HepG2 (cell line): Measurements from ENCODE around the gene SEBOX. TPM values are rescaled to one million over a fixed set of nuclear protein-coding genes. Genes with fewer than 3 reads are reported as not detected.

Source experiments
- BCLAF1 ChIP-seq: fragments of 450-650 bp; IDR thresholded peaks from 2 replicates; pipeline ENCODE4 v1.6.1; 2017; ENCODE audit warnings: mild to moderate bottlenecking
- CBX1 ChIP-seq: IDR thresholded peaks from one replicate; pipeline ENCODE4 v1.6.1; 2016; ENCODE audit warnings: antibody characterized with exemption, low read depth
- HDAC1 ChIP-seq: sonication (generic); formaldehyde crosslinking; IDR thresholded peaks from 2 replicates; pipeline ENCODE4 v1.5.1; 2020; ENCODE audit warnings: mild to moderate bottlenecking, missing genetic modification reagents
- HNRNPUL1 ChIP-seq: fragments of 200-400 bp; formaldehyde crosslinking; IDR thresholded peaks from 2 replicates; pipeline ENCODE4 v1.6.1; 2017; ENCODE audit warnings: low read depth, mild to moderate bottlenecking, low read length, moderate library complexity
- NR2F1 ChIP-seq, 2 experiments: fragments of 450-650 bp in 1 of 2; formaldehyde crosslinking in 1 of 2; IDR thresholded peaks; 2 replicates each; pipeline versions ENCODE4 v1.5.0 to v1.6.1; 2016 to 2020; ENCODE audit warnings: mild to moderate bottlenecking in 1 of 2, missing compliant biosample characterization in 1 of 2, missing genetic modification reagents in 1 of 2, moderate library complexity in 1 of 2
- POLR2G ChIP-seq: fragments of 200-400 bp; formaldehyde crosslinking; IDR thresholded peaks from 2 replicates; pipeline ENCODE4 v1.6.1; 2018; ENCODE audit warnings: mild to moderate bottlenecking, low read depth, low read length, moderate library complexity
- SSRP1 ChIP-seq: IDR thresholded peaks from 2 replicates; pipeline ENCODE4 v1.6.1; 2016; ENCODE audit warnings: control low read depth
- TGIF2 ChIP-seq: IDR thresholded peaks from 2 replicates; pipeline ENCODE4 v1.6.1; 2016; ENCODE audit warnings: control low read depth, missing compliant biosample characterization
- TSC22D2 ChIP-seq: sonication (generic); formaldehyde crosslinking; IDR thresholded peaks from 2 replicates; pipeline ENCODE4 v1.5.1; 2020; ENCODE audit warnings: missing genetic modification reagents, mild to moderate bottlenecking, borderline replicate concordance
- ZKSCAN8 ChIP-seq: IDR thresholded peaks from 2 replicates; pipeline ENCODE4 v1.6.1; 2016; ENCODE audit warnings: borderline replicate concordance, missing genetic modification reagents, missing compliant biosample characterization
- ZNF121 ChIP-seq: sonication (generic); formaldehyde crosslinking; IDR thresholded peaks from 2 replicates; pipeline ENCODE4 v1.5.0; 2020; ENCODE audit warnings: mild to moderate bottlenecking, missing genetic modification reagents
- ZNF256 ChIP-seq: sonication (generic); formaldehyde crosslinking; conservative IDR thresholded peaks from 2 replicates; pipeline ENCODE4 v1.4.0; 2020; ENCODE audit warnings: missing genetic modification reagents
- ZNF362 ChIP-seq: sonication (generic); formaldehyde crosslinking; IDR thresholded peaks from 2 replicates; pipeline ENCODE4 v1.4.0; 2020; ENCODE audit warnings: missing genetic modification reagents, mild to moderate bottlenecking, borderline replicate concordance
- ZNF546 ChIP-seq: sonication (generic); formaldehyde crosslinking; conservative IDR thresholded peaks from 2 replicates; pipeline ENCODE4 v1.8.1; 2023; ENCODE audit warnings: mild to moderate bottlenecking, missing genetic modification reagents
- ZNF570 ChIP-seq: sonication (generic); formaldehyde crosslinking; IDR thresholded peaks from 2 replicates; pipeline ENCODE4 v1.4.0; 2020; ENCODE audit warnings: mild to moderate bottlenecking, missing genetic modification reagents, borderline replicate concordance
- ZNF720 ChIP-seq: sonication (generic); formaldehyde crosslinking; IDR thresholded peaks from 2 replicates; pipeline ENCODE4 v1.4.0; 2020; ENCODE audit warnings: missing genetic modification reagents
- polyA plus RNA-seq, 8 experiments: library from polyadenylated mRNA; depleted of rRNA in 3 of 8; stranded (reverse) in 7 of 8; unstranded in 1 of 8; fragments of >200 nt; fragmentation: Illumina TruSeq in 4 of 8; extraction: Trizol in 4 of 8; gene quantifications; 2 replicates each; pipeline versions ENCODE4 v1.2.1 to v1.2.3, GENCODE V29; 2011 to 2016; ENCODE audit warnings: low read depth in 4 of 8, missing spikeins in 1 of 8, mixed read lengths in 1 of 8; ENCODE audit not compliant: insufficient read depth in 1 of 8
- total RNA-seq, 5 experiments: library from RNA; depleted of rRNA; stranded (reverse); fragments of >200 nt; fragmentation: Illumina TruSeq; extraction: Trizol; gene quantifications; 2 replicates each; pipeline ENCODE4 v1.2.3, GENCODE V29; 2016; ENCODE audit warnings: low read depth in 1 of 5
- TF ChIP-seq, protein P1 (sequence below): sonication (generic); formaldehyde crosslinking; IDR thresholded peaks from 2 replicates; pipeline ENCODE4 v1.9.0; 2021; ENCODE audit warnings: missing genetic modification reagents, borderline replicate concordance
- TF ChIP-seq, protein P2 (sequence below): sonication (generic); formaldehyde crosslinking; IDR thresholded peaks from 2 replicates; pipeline ENCODE4 v1.4.0; 2020; ENCODE audit warnings: missing genetic modification reagents, borderline replicate concordance

The SEBOX gene
- total and polyA plus RNA-seq, 2 of the 13 experiments (the other 11 are each of a cell fraction or from before 2014, with no cell fraction given) = not detected

DNA sequence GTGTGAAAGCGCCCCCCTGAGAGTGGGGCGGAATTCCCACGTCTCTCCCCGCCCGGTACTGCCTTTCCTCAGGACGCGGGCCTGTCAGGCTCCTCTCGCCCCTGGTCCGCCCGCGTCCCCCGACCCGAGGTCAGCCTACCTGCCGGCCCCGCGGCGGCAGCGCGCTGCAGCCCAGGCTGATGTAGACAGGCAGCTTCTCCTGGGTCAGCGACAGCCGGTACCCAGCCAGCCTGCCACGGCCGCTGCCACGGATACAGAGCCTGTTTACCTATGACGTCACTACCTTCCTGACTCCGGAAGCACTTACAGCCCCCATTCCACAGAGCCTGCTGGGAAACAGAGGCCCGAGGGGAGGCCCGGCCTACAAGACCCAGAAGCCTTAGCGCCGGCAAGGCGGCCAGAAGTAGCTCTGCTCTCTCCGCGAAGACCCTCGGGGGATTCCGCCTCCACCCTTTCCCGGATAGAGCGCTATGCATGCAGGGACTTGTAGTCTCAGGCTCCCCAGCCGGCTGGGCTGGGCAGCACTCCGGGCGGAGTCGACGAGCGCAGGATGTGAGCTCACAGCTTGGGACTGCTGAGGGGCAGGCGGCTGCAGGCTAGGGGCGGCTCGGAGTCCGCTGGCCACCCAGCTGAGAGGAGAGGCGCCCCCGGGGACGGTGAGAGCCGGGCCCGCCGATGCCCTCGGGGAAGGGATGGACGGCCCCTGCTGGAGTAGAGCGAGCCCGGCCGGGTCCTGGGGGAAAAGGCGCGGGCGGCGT lies 29.6 kb downstream of the SEBOX start, which contains the start of the genes IFT20 and TNFAIP1 (continued):
- TF ChIP-seq BCLAF1 = no peak
- TF ChIP-seq CBX1 = no peak
- TF ChIP-seq TSC22D2 = no peak
- TF ChIP-seq, protein P1, sequence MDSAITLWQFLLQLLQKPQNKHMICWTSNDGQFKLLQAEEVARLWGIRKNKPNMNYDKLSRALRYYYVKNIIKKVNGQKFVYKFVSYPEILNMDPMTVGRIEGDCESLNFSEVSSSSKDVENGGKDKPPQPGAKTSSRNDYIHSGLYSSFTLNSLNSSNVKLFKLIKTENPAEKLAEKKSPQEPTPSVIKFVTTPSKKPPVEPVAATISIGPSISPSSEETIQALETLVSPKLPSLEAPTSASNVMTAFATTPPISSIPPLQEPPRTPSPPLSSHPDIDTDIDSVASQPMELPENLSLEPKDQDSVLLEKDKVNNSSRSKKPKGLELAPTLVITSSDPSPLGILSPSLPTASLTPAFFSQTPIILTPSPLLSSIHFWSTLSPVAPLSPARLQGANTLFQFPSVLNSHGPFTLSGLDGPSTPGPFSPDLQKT = no peak
- no peak for TF ChIP-seq ZNF546 (CRISPR knock-in tag)
- TF ChIP-seq NR2F1 (CRISPR knock-in tag; IDR thresholded peaks at IDR 0.05) = no peak
- TF ChIP-seq HDAC1 (CRISPR knock-in tag) = peak; percentile 92
- TF ChIP-seq, protein P2, sequence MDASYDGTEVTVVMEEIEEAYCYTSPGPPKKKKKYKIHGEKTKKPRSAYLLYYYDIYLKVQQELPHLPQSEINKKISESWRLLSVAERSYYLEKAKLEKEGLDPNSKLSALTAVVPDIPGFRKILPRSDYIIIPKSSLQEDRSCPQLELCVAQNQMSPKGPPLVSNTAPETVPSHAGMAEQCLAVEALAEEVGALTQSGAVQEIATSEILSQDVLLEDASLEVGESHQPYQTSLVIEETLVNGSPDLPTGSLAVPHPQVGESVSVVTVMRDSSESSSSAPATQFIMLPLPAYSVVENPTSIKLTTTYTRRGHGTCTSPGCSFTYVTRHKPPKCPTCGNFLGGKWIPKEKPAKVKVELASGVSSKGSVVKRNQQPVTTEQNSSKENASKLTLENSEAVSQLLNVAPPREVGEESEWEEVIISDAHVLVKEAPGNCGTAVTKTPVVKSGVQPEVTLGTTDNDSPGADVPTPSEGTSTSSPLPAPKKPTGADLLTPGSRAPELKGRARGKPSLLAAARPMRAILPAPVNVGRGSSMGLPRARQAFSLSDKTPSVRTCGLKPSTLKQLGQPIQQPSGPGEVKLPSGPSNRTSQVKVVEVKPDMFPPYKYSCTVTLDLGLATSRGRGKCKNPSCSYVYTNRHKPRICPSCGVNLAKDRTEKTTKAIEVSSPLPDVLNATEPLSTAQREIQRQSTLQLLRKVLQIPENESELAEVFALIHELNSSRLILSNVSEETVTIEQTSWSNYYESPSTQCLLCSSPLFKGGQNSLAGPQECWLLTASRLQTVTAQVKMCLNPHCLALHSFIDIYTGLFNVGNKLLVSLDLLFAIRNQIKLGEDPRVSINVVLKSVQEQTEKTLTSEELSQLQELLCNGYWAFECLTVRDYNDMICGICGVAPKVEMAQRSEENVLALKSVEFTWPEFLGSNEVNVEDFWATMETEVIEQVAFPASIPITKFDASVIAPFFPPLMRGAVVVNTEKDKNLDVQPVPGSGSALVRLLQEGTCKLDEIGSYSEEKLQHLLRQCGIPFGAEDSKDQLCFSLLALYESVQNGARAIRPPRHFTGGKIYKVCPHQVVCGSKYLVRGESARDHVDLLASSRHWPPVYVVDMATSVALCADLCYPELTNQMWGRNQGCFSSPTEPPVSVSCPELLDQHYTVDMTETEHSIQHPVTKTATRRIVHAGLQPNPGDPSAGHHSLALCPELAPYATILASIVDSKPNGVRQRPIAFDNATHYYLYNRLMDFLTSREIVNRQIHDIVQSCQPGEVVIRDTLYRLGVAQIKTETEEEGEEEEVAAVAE (CRISPR knock-in tag) = peak; percentile 22; the same call in 1 of the 2 replicates
- TF ChIP-seq ZNF362 (CRISPR knock-in tag) = no peak
- TF ChIP-seq ZKSCAN8 = no peak
- TF ChIP-seq ZNF570 (CRISPR knock-in tag) = no peak
- TF ChIP-seq ZNF121 = 0 out of 2 replicates have a peak, but pooled peaks have one; percentile 32
- 0 out of 2 replicates have a peak, but pooled peaks have one; percentile 1 for TF ChIP-seq ZNF256 (CRISPR knock-in tag)
- peak; percentile 86 for TF ChIP-seq POLR2G
- TF ChIP-seq ZNF720 (CRISPR knock-in tag) = no peak
- TF ChIP-seq TGIF2 = peak; percentile 68; the same call in 1 of the 2 replicates
- no peak for TF ChIP-seq SSRP1 (CRISPR knock-in tag)
- no peak for TF ChIP-seq HNRNPUL1
